ENCODE measurements around the gene P2RX3.
"Not testable (repeated sequence)": the region's sequence is repeated elsewhere in the genome, so short reads cannot be mapped to it uniquely, and the experiment has no call there.

P2RX3 gene

GRCh38 chr11:57325735-57326048 lies 12.5 kb upstream of the P2RX3 start:
- DNase-seq: peak; percentile 63

DNA sequence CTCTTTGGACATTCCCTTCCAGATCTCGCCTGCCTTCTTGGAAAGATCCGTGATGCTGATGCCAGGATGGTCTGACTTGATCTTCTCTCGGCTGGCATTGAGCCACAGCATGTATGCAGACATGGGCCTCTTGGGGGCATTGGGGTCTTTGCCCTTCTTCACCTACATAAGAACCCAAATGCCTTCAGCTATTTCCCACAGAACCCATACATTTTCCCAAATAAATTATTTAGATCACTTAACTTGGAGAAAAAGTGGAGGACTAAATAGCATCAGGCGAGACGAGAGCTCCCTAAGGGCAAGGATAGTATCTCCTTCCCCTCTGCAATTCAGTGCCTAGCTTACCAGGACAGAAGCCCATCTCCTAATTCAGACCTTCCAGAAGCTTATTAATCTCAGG lies 10.4 kb upstream of the P2RX3 start:
- no peak for DNase-seq

DNA sequence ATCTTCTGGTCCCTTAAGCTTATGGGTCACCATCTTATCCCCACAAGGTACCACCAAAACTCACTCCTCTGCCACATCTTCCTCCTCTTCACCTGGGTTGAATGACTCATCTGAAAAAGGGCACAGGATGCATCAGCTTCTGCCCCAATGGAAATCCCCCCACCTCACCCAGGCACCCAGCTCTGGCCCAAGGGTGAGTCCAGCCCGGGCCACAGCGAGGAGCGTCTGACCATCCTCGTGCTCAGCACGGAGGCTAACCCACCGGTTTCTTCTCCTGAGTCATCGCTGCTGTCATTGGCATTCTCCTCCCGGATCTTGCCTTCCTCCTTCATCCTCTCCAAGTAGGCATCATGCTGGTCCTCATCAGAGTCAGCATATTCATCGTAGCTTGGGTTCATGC lies 8.1 kb upstream of the P2RX3 start:
- no peak for DNase-seq

- no peak for DNase-seq
Measured at GRCh38 chr11:57331720-57332119, 6.4 kb upstream of the P2RX3 start.

GRCh38 chr11:57332694-57333440 lies 5.3 kb upstream of the P2RX3 start:
- DNase-seq: no peak

GRCh38 chr11:57335023-57335342 lies 3.2 kb upstream of the P2RX3 start:
- no peak for DNase-seq

DNA sequence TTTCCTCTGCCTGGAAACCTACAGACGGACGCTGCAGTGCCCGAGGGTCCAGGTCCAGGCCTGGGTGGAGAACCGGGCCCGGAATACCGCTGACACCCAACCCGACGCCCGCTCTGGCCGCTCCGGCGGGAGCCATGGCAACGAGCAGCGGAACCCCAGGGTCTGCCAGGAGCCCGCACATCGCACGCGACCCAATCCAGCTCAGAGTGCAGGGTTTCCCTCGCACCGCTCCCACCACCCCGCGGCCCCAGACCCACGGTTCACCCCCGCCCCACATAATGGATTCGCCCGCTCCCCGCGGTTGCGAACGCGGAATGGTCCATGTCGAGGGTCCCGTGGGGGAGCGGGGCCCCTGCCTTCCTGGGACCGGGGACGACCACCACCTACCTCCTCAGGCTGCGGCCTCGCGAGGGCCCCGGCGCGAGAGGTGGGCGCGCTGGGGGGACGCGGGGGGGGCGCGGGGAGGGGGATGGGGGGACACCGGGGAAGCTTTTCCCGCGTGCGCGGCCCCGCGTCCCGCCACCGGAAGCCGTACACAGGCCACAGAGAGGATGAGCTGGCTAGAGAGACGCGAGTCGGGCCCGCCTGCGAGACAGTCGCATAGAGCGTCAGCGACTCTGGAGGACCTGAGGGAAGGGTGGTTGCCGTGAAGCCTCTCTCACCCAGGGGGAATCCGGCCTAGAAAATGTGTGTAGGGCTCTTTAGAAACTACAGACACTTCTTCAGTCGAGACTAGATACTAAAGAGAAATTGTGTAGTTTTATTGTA lies 2.6 kb upstream of the P2RX3 start, which contains the start of gene SSRP1:
Gene SSRP1, minus strand, starts transcription at position 550 of the 768 bp plus-strand sequence. CDS start 771 bp downstream, outside the sequence.
- DNase-seq: peak; percentile 87

GRCh38 chr11:57336111-57336666 lies 2.0 kb upstream of the P2RX3 start:
- no peak for DNase-seq

DNA sequence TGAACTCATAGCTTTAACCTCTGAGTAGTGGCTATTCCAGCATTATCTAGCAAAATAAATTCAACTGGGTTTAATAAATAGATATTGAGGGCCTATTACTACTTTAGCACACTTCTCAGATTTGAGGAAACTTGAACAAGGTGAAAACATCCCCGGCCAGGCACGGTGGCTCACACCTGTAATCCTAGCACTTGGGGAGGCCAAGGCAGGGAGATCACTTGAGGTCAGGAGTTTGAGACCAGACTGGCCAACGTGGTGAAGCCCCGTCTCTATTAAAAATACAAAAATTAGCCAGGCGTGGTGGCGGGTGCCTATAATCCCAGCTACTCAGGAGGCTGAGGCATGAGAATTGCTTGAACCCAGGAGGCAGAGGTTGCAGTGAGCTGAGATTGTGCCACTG lies 1.3 kb upstream of the P2RX3 start:
- not testable (repeated sequence) for DNase-seq

DNA sequence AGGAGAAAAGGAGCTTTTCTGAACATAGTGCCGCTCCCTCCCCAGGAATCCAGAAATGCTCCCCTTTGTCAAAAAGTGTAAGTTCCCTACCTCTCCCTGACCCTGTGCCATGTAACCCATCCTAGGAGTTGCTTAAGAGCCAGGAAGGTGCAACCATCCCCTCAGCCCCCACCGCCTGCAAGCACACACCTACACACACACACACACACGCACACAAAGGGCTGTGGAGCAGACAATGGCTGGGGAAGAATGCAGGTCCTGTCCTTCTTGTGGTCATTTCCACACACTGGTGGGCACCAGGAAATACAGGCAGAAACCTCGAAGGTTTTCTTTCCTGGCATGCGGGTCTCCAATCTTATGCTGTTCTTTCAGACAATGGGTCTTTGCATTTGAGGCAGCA lies 1.2 kb downstream of the P2RX3 start:
- DNase-seq: no peak

DNA sequence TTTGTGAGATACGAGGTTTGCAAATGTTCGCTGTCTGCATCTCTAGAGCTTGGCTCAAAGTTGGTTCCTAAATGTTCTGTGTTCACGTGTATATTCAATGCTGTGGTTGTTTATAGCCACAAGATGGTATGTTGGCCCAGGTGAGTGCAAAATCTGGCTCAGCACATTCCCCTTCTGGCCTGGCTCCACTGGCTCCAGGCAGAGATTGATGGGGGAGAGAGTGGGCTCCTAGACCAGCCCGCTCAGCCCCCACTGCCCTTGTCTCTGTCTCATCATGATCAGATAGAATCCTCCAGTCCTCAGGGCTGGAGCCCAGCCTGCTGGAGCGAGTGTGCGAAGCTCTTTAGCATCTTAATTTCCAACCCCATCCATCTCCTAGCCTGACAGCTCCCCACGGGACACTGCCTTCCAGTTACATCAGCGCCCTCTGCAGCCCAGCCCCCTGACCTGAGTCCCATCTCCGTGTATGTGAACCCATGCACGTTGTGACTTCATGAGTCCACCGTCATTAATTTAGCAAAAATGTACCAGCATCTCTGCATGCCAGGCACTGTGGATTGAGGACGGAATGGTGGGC lies 2.0 kb downstream of the P2RX3 start:
- DNase-seq: no peak

DNA sequence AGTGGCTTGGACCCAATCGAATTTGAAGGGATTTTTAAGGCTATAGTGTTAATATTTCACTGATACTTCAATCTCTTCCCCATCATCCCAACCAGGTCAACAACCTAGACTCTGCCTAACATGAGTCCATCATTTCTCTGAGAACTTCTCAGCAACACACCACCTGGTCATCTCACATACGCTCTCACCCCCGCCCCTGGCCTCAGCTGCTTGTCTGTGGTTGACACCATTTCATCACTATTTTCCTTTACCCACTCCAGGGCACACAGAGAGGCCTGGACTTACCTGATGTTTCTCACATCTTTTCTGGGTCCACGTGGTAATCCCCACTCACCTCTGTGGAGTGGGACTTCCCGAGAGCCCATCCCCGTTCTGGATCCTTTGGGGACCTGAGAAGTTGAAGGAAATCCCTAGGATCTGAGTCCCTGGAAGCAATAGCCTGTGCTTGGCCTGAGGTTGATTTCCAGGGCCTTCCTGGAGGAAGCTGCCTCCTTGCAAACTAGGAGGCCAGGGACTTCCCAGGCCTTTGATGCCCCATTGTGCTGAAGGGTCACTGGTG lies 3.2 kb downstream of the P2RX3 start:
- DNase-seq: no peak

- DNase-seq: no peak
Measured at GRCh38 chr11:57342702-57343101, 4.5 kb downstream of the P2RX3 start.

DNA sequence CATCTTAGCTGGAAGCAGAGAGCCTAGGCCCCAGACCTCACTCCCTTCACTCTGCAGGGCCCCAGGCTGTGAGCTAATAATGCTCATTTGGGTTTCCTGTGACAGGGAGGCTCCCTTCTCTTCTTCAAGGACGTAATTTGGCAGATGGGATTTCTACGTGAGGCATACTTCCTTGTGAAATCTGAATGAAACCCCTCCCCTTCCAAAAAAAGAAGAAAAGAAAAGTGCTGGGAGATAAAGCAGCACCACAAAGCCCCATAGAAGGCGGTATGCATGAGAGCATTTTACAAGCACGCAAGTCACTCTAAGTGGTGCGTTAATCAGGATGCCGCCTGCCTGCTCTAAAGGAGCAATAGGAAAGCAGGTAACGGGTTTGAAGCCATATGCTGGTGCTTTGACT lies 5.7 kb downstream of the P2RX3 start:
- no peak for DNase-seq

DNA sequence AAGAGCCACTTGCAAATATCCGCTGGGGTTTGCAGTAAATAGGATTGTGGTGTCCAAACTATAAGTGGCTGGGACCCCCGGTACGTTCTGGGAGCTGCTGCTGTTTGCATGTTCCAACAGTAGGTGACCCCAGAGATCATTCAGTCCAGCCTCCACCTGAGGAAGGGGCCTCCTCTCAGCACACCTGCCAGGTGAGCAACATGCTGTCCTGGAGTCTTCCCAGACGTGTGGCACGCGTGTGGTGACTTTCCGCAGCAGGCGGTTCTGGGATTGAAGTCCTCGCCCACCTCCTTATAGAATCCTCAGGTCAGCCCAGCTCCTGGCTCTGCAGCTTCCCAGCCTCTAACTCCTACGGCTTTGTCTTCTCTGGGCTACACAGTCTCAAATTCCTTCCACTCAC lies 6.7 kb downstream of the P2RX3 start:
- no peak for DNase-seq

- DNase-seq: peak; percentile 90
Measured at GRCh38 chr11:57345555-57346211, 7.5 kb downstream of the P2RX3 start.

DNA sequence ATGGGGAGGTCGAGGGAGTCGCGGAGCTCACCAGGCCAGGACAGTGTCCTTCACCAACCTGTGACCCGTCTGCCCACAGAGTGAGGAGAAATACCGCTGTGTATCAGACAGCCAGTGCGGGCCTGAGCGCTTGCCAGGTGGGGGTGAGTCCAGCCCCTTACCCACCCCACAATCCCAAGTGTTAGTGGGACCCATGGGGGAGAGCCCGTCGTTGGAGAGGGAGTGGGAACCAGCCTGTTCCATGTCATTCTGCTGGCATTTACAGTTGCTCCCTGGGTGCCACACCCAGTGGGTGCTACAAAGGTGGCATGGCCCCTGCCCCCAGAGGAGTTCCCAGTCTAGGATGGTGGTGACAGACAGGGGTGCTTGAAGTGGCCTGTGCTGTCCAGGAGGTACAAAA lies 9.2 kb downstream of the P2RX3 start:
- no peak for DNase-seq

DNA sequence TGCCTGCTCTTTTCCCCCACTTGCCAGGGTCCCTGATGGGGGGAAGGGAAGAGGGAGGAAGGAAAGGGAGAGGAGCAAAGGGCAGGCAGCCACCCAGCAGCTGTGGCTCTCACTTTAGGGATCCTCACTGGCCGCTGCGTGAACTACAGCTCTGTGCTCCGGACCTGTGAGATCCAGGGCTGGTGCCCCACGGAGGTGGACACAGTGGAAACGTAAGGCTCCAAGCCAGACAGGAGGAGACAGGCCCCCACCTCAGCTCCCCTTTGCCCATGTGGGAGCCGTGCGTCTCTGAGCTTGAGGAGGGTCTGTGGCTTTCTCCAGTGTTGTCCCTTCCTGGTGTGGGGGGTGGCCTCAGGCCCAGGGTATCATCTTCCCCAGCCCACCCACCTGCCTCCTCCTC lies 9.9 kb downstream of the P2RX3 start:
- no peak for DNase-seq

- no peak for DNase-seq
Measured at GRCh38 chr11:57348636-57349313, 10.6 kb downstream of the P2RX3 start.

- DNase-seq: no peak
Measured at GRCh38 chr11:57349491-57350274, 11.5 kb downstream of the P2RX3 start.

DNA sequence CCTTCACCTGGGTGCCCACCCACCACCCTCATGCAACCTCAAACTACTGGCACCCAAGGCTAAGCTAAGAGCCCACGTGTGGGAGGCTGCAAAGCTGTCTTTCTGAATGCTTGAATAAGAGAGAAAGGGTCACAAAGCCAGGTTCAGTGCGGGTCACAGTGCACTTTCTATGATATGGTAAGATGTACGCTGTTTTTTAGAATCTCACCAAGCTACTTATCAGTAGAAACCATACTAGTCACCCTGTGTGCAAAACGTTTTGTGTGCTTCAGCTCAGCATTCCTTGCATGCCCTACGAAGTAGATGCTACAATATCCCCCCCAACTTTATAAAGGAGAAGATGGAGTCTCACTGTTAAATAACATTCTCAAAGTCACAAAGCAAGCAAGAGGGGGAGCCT lies 14.9 kb downstream of the P2RX3 start:
- DNase-seq: no peak

DNA sequence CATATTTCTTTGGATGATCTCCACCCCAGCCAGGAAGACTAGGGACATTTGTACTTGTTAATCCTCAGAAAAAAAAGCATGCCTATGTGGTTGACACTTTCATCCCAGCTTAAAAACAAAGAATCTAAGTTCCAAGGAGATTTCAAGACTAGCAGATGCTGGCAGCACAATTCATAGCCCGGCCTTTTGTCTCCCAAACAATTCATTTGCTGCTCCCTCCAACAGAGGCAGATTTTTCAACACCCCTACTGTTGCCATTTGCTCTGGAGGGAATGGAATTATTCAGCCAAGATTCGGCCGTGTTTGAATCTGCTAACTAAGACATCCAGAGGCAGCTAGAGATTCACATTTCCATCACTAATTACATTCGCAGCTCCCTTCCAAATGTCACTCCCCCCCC lies 15.3 kb downstream of the P2RX3 start:
- DNase-seq: no peak
